Measurements from ENCODE around the gene ZNF717. TPM values are rescaled to one million over a fixed set of nuclear protein-coding genes. Genes with fewer than 3 reads are reported as not detected.
"Not testable (repeated sequence)": the region's sequence is repeated elsewhere in the genome, so short reads cannot be mapped to it uniquely, and the experiment has no call there.

The ZNF717 gene
- 10 to 100 TPM in 3 of 4 donors, 1 to 10 TPM in 1; 9.1 to 17.7 (median 16.0) TPM for total RNA-seq

DNA sequence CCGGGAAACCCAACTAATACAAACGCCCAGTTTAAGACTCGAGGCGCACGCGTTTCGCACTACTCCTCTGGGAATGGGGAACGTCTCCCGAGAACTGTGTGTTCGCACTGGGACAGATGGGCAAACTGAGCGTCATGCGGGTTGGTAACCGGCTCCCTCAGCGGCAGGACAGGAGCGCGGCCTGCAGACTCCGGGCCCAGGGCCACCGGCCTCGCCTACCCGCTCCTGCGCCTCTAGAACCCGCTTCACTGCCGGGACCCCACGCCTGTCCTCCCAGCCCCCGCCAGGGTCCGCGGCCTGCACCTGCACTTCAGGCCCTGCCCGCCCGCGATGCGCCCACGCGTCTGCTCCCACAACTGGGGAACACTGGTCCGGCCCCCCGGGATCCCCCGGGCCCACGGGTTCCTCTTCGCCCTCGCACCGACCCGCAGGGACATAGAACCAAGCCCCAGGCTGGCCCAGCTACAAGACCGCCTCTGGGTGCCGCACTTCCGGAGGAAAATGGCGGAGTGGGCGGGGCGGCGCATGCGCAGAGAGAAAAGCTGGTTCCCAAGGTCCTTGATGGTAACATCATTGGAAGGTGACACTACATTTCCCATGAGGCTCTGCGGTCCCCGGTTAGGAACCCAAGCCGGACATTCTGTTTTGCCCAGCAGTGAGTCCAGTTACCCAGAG, at the start of gene ZNF717:
TSS of gene ZNF717 (minus strand) at position 469 of the 675 bp plus-strand sequence. CDS start 2,187 bp downstream, outside the sequence.
- not testable (repeated sequence) for H3K4me1 ChIP-seq, H3K27me3 ChIP-seq, H3K9me3 ChIP-seq
- Histone ChIP-seq H3K4me3 (peak within 1 kb of the TSS; percentile 71), H3K27ac (peak within 1 kb of the TSS; percentile 87), H3K36me3 (peaks cover 18% of the 10 kb centered on the region)
- TF ChIP-seq, protein P1, sequence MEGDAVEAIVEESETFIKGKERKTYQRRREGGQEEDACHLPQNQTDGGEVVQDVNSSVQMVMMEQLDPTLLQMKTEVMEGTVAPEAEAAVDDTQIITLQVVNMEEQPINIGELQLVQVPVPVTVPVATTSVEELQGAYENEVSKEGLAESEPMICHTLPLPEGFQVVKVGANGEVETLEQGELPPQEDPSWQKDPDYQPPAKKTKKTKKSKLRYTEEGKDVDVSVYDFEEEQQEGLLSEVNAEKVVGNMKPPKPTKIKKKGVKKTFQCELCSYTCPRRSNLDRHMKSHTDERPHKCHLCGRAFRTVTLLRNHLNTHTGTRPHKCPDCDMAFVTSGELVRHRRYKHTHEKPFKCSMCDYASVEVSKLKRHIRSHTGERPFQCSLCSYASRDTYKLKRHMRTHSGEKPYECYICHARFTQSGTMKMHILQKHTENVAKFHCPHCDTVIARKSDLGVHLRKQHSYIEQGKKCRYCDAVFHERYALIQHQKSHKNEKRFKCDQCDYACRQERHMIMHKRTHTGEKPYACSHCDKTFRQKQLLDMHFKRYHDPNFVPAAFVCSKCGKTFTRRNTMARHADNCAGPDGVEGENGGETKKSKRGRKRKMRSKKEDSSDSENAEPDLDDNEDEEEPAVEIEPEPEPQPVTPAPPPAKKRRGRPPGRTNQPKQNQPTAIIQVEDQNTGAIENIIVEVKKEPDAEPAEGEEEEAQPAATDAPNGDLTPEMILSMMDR (IDR thresholded peaks at IDR 0.05): peak in 1 of 2 donors; percentile 6
- TF ChIP-seq POLR2AphosphoS5 (IDR thresholded peaks at IDR 0.05) (peak in 2 of 3 donors; percentile 46 to 63), POLR2A (IDR thresholded peaks at IDR 0.05) (peak in 1 of 2 donors; percentile 68)
- DNase-seq (ENCODE audit: low spot score in 2 of 2): peak; percentile 97 to 98
- WGBS: 1% methylated on average over 34 of the region's 52 CpGs

DNA sequence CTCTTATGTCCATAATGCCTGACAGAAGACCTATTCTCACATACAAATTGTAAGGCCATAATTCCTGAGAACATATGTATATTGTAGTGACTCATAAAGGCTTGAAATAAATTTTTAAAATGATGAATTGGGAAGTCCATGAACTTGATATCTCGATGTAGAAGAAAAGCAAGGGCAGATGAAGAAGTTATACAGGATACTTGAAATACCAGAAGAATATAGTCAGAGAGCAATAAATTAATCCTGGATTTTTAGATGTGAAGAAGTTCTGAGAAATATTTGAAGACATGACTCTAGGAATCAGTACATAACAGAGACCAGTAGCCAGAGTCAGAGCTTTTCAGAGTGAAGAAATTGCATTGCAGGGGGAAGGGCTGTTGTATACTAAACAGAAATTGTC, 45.7 kb upstream of the ZNF717 start:
- 34% methylated on average over 1 of the region's 1 CpG for WGBS
- not testable (repeated sequence) for H3K27me3 ChIP-seq; H3K4me3 ChIP-seq; H3K27ac ChIP-seq; H3K9me3 ChIP-seq; H3K4me1 ChIP-seq; H3K36me3 ChIP-seq; DNase-seq (ENCODE audit: low spot score in 2 of 2)

GRCh38 chr3:75818019-75818418, 32.7 kb upstream of the ZNF717 start:
- not testable (repeated sequence) for H3K36me3 ChIP-seq; DNase-seq (ENCODE audit: low spot score in 2 of 2)
- WGBS: 51% methylated on average over 1 of the region's 1 CpG

GRCh38 chr3:75816287-75817180, 31.2 kb upstream of the ZNF717 start:
- H3K4me3 ChIP-seq; H3K9me3 ChIP-seq; H3K27ac ChIP-seq; DNase-seq (ENCODE audit: low spot score in 2 of 2); H3K36me3 ChIP-seq; H3K27me3 ChIP-seq; H3K4me1 ChIP-seq: not testable (repeated sequence)
- 57% methylated on average over 9 of the region's 9 CpGs for WGBS

More at GRCh38 chr3:75818019-75818418, 32.7 kb upstream of the ZNF717 start:
- not testable (repeated sequence) for H3K4me1 ChIP-seq, H3K27me3 ChIP-seq, H3K27ac ChIP-seq, H3K4me3 ChIP-seq, H3K9me3 ChIP-seq

GRCh38 chr3:75814797-75815196, 29.4 kb upstream of the ZNF717 start:
- Histone ChIP-seq H3K27me3 (no peaks in the 10 kb centered on the region), H3K4me3 (no peak overlapping the region), H3K9me3 (no peaks in the 10 kb centered on the region), H3K36me3 (no peaks in the 10 kb centered on the region), H3K4me1 (no peaks in the 10 kb centered on the region), H3K27ac (no peak overlapping the region)
- TF ChIP-seq, protein P1 (IDR thresholded peaks at IDR 0.05): no peak
- TF ChIP-seq EP300 (IDR thresholded peaks at IDR 0.05): no peak
- no peak for DNase-seq (ENCODE audit: low spot score in 2 of 2)
- 59% methylated on average over 3 of the region's 3 CpGs for WGBS

GRCh38 chr3:75782506-75782905, 2.8 kb downstream of the ZNF717 start:
- no peak for DNase-seq (ENCODE audit: low spot score in 2 of 2)
- Histone ChIP-seq H3K27me3 (no peaks in the 10 kb centered on the region), H3K4me3 (no peak overlapping the region), H3K9me3 (no peaks in the 10 kb centered on the region), H3K27ac (no peak overlapping the region), H3K4me1 (peaks cover 7% of the 10 kb centered on the region), H3K36me3 (peaks cover 41% of the 10 kb centered on the region)
- TF ChIP-seq POLR2A (IDR thresholded peaks at IDR 0.05) (no peak), EP300 (IDR thresholded peaks at IDR 0.05) (no peak), POLR2AphosphoS5 (IDR thresholded peaks at IDR 0.05) (no peak)
- TF ChIP-seq, protein P1 (IDR thresholded peaks at IDR 0.05): no peak
- 96% methylated on average over 16 of the region's 16 CpGs for WGBS

All from suprapubic skin (tissue), 4 donors.